B cell (primary cell): Measurements from ENCODE around the gene MAD1L1. TPM values are rescaled to one million over a fixed set of nuclear protein-coding genes. Genes with fewer than 3 reads are reported as not detected.

Experiments used
- ATAC-seq: fragments of 200-7000 bp; cut with Tn5 transposase; one replicate; pipeline ENCODE4 v1.10.0; 2021; ENCODE audit warnings: low read depth, mild to moderate bottlenecking, moderate number of reproducible peaks, moderate library complexity
- CTCF ChIA-PET: fragments of 350-600 bp; sonication (Branson Sonifier 250); formaldehyde crosslinking; loops from one replicate; lab custom pipeline; 2021; ENCODE audit warnings: antibody characterized with exemption, inconsistent platforms; lab: Charles Lee
- POLR2A ChIA-PET: fragments of 350-600 bp; sonication (Branson Sonifier 250); formaldehyde crosslinking; loops from one replicate; lab custom pipeline; 2021; ENCODE audit warnings: antibody characterized with exemption; lab: Charles Lee
- DNase-seq: peaks from one replicate; pipeline ENCODE4 v3.0.0; 2013
- H2AFZ ChIP-seq: 2 replicates; pipeline ENCODE4 v1.6.1; 2012; ENCODE audit warnings: mild to moderate bottlenecking, low read depth, low read length; ENCODE audit not compliant: insufficient read depth, poor library complexity, severe bottlenecking
- H3K27ac ChIP-seq, 2 donors: 1 replicate in 1 of 2; 2 replicates in 1 of 2; pipeline ENCODE4 v1.5.1; 2012 to 2013; ENCODE audit warnings: low read length in 2 of 2, mild to moderate bottlenecking in 2 of 2, moderate library complexity in 1 of 2
- H3K27me3 ChIP-seq, 4 experiments: fragments of 200-600 bp in 1 of 4; sonication (generic) in 1 of 4; replicated peaks in 1 of 4; 1 replicate in 2 of 4; 2 replicates in 2 of 4; pipeline versions ENCODE4 v1.6.1 to v1.7.0; 2013 to 2016; ENCODE audit warnings: low read length in 3 of 4, mild to moderate bottlenecking in 2 of 4, mixed read lengths in 1 of 4, moderate library complexity in 1 of 4; ENCODE audit not compliant: insufficient read depth in 4 of 4, control insufficient read depth in 3 of 4; ENCODE audit errors: control extremely low read depth in 1 of 4
- H3K36me3 ChIP-seq, 2 experiments: replicated peaks in 1 of 2; 1 replicate in 1 of 2; 2 replicates in 1 of 2; pipeline versions ENCODE4 v1.6.1 to v1.7.1; 2013; ENCODE audit warnings: low read length in 1 of 2; ENCODE audit not compliant: insufficient read depth in 2 of 2, control insufficient read depth in 1 of 2; ENCODE audit errors: control extremely low read depth in 1 of 2, extremely low read depth in 1 of 2
- H3K4me1 ChIP-seq, 2 donors: fragments of 200-600 bp in 1 of 2; sonication (generic) in 1 of 2; 1 replicate in 1 of 2; 2 replicates in 1 of 2; pipeline versions ENCODE4 v1.5.1 to v1.6.1; 2013 to 2017; ENCODE audit warnings: low read length in 2 of 2; ENCODE audit not compliant: control insufficient read depth in 2 of 2, insufficient read depth in 2 of 2
- H3K4me2 ChIP-seq: replicated peaks from 2 replicates; pipeline ENCODE3; 2012; ENCODE audit warnings: mild to moderate bottlenecking, low read depth, low read length; ENCODE audit not compliant: poor library complexity, severe bottlenecking
- H3K4me3 ChIP-seq, 5 experiments: fragments of 200-600 bp in 1 of 5; sonication (generic) in 1 of 5; 1 replicate in 3 of 5; 2 replicates in 2 of 5; pipeline versions ENCODE4 v1.5.1 to v1.7.0; 2011 to 2016; ENCODE audit warnings: low read length in 4 of 5, mild to moderate bottlenecking in 4 of 5, low read depth in 2 of 5, control low read depth in 1 of 5, moderate library complexity in 1 of 5; ENCODE audit not compliant: insufficient read depth in 1 of 5; ENCODE audit errors: control extremely low read depth in 1 of 5, extremely low read depth in 1 of 5
- H3K79me2 ChIP-seq: fragments of 200-600 bp; sonication (generic); one replicate; pipeline ENCODE4 v1.6.0; 2016; ENCODE audit warnings: low read length; ENCODE audit not compliant: control insufficient read depth, insufficient read depth
- H3K9ac ChIP-seq: fragments of 200-600 bp; sonication (generic); 2 replicates; pipeline ENCODE4 v1.6.1; 2017; ENCODE audit warnings: mild to moderate bottlenecking, low read length, moderate library complexity
- H3K9me3 ChIP-seq, 3 donors: one replicate each; pipeline versions ENCODE4 v1.6.1 to v1.7.1; 2013; ENCODE audit warnings: low read length in 2 of 3; ENCODE audit not compliant: control insufficient read depth in 2 of 3, insufficient read depth in 1 of 3; ENCODE audit errors: control extremely low read depth in 1 of 3
- H4K20me1 ChIP-seq: 2 replicates; pipeline ENCODE4 v1.6.0; 2012; ENCODE audit warnings: mild to moderate bottlenecking, low read length; ENCODE audit not compliant: insufficient read depth, control insufficient read depth, poor library complexity, severe bottlenecking
- H3K27ac Mint-ChIP-seq: one replicate; pipeline ENCODE4 v1.8.0; 2021; ENCODE audit warnings: mixed read lengths
- H3K27me3 Mint-ChIP-seq: one replicate; pipeline ENCODE4 v1.8.0; 2021; ENCODE audit warnings: mixed read lengths
- H3K4me1 Mint-ChIP-seq: one replicate; pipeline ENCODE4 v1.8.0; 2021; ENCODE audit warnings: mixed read lengths
- H3K4me3 Mint-ChIP-seq: one replicate; pipeline ENCODE4 v1.8.0; 2021; ENCODE audit warnings: mixed read lengths
- H3K9me3 Mint-ChIP-seq: one replicate; pipeline ENCODE4 v1.8.0; 2022; ENCODE audit warnings: mixed read lengths; ENCODE audit not compliant: insufficient read depth
- EZH2 ChIP-seq: IDR thresholded peaks from 2 replicates; pipeline ENCODE4 v1.6.1; 2012; ENCODE audit warnings: borderline replicate concordance, low read depth, mild to moderate bottlenecking, moderate library complexity, low read length; ENCODE audit not compliant: insufficient read depth, poor library complexity, severe bottlenecking
- WGBS: methylation state at CpG from one replicate; pipeline ENCODE4 v1.1.5; 2013; ENCODE audit warnings: missing lambda C conversion rate; ENCODE audit not compliant: insufficient coverage; 5-methylcytosine and 5-hydroxymethylcytosine counted together
- intact Hi-C: fragments of 100-400 bp; cut with micrococcal nuclease; formaldehyde crosslinking; loops from one replicate; pipeline ENCODE4 v1.10.0; 2022
- polyA plus RNA-seq: library from polyadenylated mRNA; depleted of rRNA; stranded (reverse); fragments of >200 nt; gene quantifications from 2 replicates; pipeline ENCODE4 v1.2.3, GENCODE V29; 2012
- total RNA-seq, 2 donors: library from RNA; stranded (reverse); fragments of 120-200 nt in 1 of 2; gene quantifications; 1 replicate in 1 of 2; 2 replicates in 1 of 2; pipeline versions ENCODE4 v1.2.3 to v1.2.4, GENCODE V29; 2013 to 2022
- TF ChIP-seq, protein P1 (sequence below): fragments of 200-600 bp; IDR thresholded peaks from one replicate; pipeline ENCODE4 v1.8.0; 2022; ENCODE audit warnings: antibody characterized with exemption, mild to moderate bottlenecking

The MAD1L1 gene
- total and polyA plus RNA-seq, 2 donors (not counting 1 experiment from before 2014, with no cell fraction given) = 86.7 to 110 TPM

DNA sequence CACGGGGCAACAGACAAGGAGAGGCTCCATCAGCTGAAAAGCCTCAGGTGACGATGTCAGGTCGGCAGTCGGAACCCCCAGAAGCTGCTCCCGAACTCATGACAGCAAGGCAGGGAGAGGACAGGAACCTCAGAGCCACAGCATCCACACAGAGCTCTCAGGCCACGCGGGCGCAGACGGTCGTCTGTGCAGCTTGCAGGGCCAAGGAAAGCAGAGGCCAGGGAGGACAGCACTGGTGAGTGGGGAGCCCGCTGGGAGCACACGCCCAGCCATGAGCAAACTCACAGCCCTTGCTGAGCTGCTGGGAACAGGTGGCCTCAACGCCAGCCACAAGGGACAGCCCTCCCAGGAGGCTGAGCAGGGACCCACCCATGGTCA lies 138.9 kb downstream of the MAD1L1 start:
- WGBS = 100% methylated on average over 10 of the region's 13 CpGs
- no peaks in the 10 kb centered on the region for H3K27me3 ChIP-seq
- H3K27me3 Mint-ChIP-seq = no peaks in the 10 kb centered on the region
- H3K27ac ChIP-seq = no peak overlapping the region
- H3K9me3 Mint-ChIP-seq = no peaks in the 10 kb centered on the region
- no peak for DNase-seq
- H3K36me3 ChIP-seq = peaks cover 0 to 6% of the 10 kb centered on the region in 2 experiments
- no peak overlapping the region for H3K27ac Mint-ChIP-seq
- intact Hi-C loops = no loop called here
- peaks cover 37% of the 10 kb centered on the region for H3K4me1 Mint-ChIP-seq
- peaks cover 27% of the 10 kb centered on the region for H3K79me2 ChIP-seq
- H3K4me3 Mint-ChIP-seq = no peak overlapping the region
- POLR2A ChIA-PET = no interaction called here
- peaks cover 0 to 4% (median 0%) of the 10 kb centered on the region in 3 donors for H3K9me3 ChIP-seq
- H3K4me2 ChIP-seq = no peak overlapping the region
- TF ChIP-seq, protein P1, sequence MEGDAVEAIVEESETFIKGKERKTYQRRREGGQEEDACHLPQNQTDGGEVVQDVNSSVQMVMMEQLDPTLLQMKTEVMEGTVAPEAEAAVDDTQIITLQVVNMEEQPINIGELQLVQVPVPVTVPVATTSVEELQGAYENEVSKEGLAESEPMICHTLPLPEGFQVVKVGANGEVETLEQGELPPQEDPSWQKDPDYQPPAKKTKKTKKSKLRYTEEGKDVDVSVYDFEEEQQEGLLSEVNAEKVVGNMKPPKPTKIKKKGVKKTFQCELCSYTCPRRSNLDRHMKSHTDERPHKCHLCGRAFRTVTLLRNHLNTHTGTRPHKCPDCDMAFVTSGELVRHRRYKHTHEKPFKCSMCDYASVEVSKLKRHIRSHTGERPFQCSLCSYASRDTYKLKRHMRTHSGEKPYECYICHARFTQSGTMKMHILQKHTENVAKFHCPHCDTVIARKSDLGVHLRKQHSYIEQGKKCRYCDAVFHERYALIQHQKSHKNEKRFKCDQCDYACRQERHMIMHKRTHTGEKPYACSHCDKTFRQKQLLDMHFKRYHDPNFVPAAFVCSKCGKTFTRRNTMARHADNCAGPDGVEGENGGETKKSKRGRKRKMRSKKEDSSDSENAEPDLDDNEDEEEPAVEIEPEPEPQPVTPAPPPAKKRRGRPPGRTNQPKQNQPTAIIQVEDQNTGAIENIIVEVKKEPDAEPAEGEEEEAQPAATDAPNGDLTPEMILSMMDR = no peak
- no peak for TF ChIP-seq EZH2
- H3K4me1 ChIP-seq = peaks cover 26 to 31% of the 10 kb centered on the region in 2 donors
- no peak for ATAC-seq
- no peak overlapping the region for H3K9ac ChIP-seq
- CTCF ChIA-PET = no interaction called here
- H2AFZ ChIP-seq = no peak overlapping the region
- no peak overlapping the region for H3K4me3 ChIP-seq
- peaks cover 16% of the 10 kb centered on the region for H4K20me1 ChIP-seq

GRCh38 chr7:2093215-2093842 lies 139.4 kb downstream of the MAD1L1 start:
- Histone ChIP-seq H3K27me3 (no peaks in the 10 kb centered on the region), H4K20me1 (peaks cover 16% of the 10 kb centered on the region), H3K79me2 (peaks cover 27% of the 10 kb centered on the region), H3K9me3 (peaks cover 0 to 4% (median 0%) of the 10 kb centered on the region in 3 donors), H3K4me1 (peaks cover 21 to 26% of the 10 kb centered on the region in 2 donors), H2AFZ (no peak overlapping the region), H3K27ac (no peak overlapping the region), H3K9ac (no peak overlapping the region), H3K4me2 (no peak overlapping the region), H3K36me3 (peaks cover 0 to 6% of the 10 kb centered on the region in 2 experiments), H3K4me3 (no peak overlapping the region)
- Mint-ChIP-seq H3K4me1 (peaks cover 32% of the 10 kb centered on the region), H3K4me3 (no peak overlapping the region), H3K27ac (no peak overlapping the region), H3K9me3 (no peaks in the 10 kb centered on the region), H3K27me3 (no peaks in the 10 kb centered on the region)
- ATAC-seq (no peak), DNase-seq (no peak)
- POLR2A ChIA-PET = no interaction called here
- intact Hi-C loops = no loop called here
- WGBS = 92% methylated on average over 11 of the region's 15 CpGs
- TF ChIP-seq, protein P1 = no peak
- no peak for TF ChIP-seq EZH2
- CTCF ChIA-PET = interaction anchor here (0.7 kb wide), 1 partner anchor 123 kb away, joined by 4 read pairs; no protein-coding TSS in a partner anchor
